Keratinocyte (primary cell): ENCODE data around the gene POLD3. TPM values are rescaled to one million over a fixed set of nuclear protein-coding genes. Genes with fewer than 3 reads are reported as not detected.

Source experiments
- DNase-seq: peaks from one replicate; pipeline ENCODE4 v3.0.0-alpha.2; 2011; ENCODE audit warnings: low read depth, missing footprints, low spot score
- FAIRE-seq: peaks from 2 replicates; lab custom pipeline; 2011; peaks lifted over from hg19 to GRCh38; lab: Jason Lieb, UNC
- H2AFZ ChIP-seq: 2 replicates; pipeline ENCODE4 v1.6.0; 2012; ENCODE audit warnings: low read length, control low read depth, inconsistent platforms; ENCODE audit not compliant: control insufficient read depth
- H3K27ac ChIP-seq: 2 replicates; pipeline ENCODE4 v1.5.1; 2011; ENCODE audit warnings: low read length; ENCODE audit not compliant: control insufficient read depth, insufficient read depth
- H3K27me3 ChIP-seq: 3 replicates; pipeline ENCODE4 v1.6.0; 2011; ENCODE audit warnings: low read length; ENCODE audit not compliant: control insufficient read depth, insufficient read depth; ENCODE audit errors: extremely low read depth
- H3K36me3 ChIP-seq, 2 experiments: 2 replicates in 1 of 2; 3 replicates in 1 of 2; pipeline ENCODE4 v1.5.1; 2011; ENCODE audit warnings: low read length in 2 of 2, mild to moderate bottlenecking in 1 of 2; ENCODE audit not compliant: control insufficient read depth in 2 of 2, insufficient read depth in 2 of 2; ENCODE audit errors: extremely low read depth in 1 of 2
- H3K4me1 ChIP-seq: 3 replicates; pipeline ENCODE4 v1.5.1; 2011; ENCODE audit warnings: low read length; ENCODE audit not compliant: control insufficient read depth, insufficient read depth; ENCODE audit errors: extremely low read depth
- H3K4me2 ChIP-seq: 3 replicates; pipeline ENCODE4 v1.6.0; 2011; ENCODE audit warnings: low read depth, low read length; ENCODE audit not compliant: control insufficient read depth, insufficient read depth; ENCODE audit errors: extremely low read depth
- H3K4me3 ChIP-seq, 3 experiments: fragments of 200-600 bp in 1 of 3; sonication (generic) in 1 of 3; 2 replicates in 2 of 3; 3 replicates in 1 of 3; pipeline ENCODE4 v1.5.1; 2011 to 2016; ENCODE audit warnings: low read length in 3 of 3, mild to moderate bottlenecking in 3 of 3, control low read depth in 2 of 3, inconsistent platforms in 1 of 3, low read depth in 1 of 3, mixed read lengths in 1 of 3, mixed run types in 1 of 3, moderate library complexity in 1 of 3; ENCODE audit not compliant: control insufficient read depth in 2 of 3, insufficient read depth in 2 of 3; ENCODE audit errors: extremely low read depth in 1 of 3
- H3K79me2 ChIP-seq: 2 replicates; pipeline ENCODE4 v1.6.0; 2012; ENCODE audit warnings: low read length; ENCODE audit not compliant: control insufficient read depth, insufficient read depth
- H3K9ac ChIP-seq: 3 replicates; pipeline ENCODE4 v1.6.0; 2011; ENCODE audit warnings: low read length; ENCODE audit not compliant: control insufficient read depth, insufficient read depth; ENCODE audit errors: extremely low read depth
- H3K9me1 ChIP-seq: 3 replicates; pipeline ENCODE4 v1.6.0; 2011; ENCODE audit warnings: low read length; ENCODE audit not compliant: control insufficient read depth, insufficient read depth; ENCODE audit errors: extremely low read depth
- H3K9me3 ChIP-seq: 2 replicates; pipeline ENCODE4 v1.5.1; 2012; ENCODE audit warnings: low read depth, low read length; ENCODE audit not compliant: control insufficient read depth
- H4K20me1 ChIP-seq: 3 replicates; pipeline ENCODE4 v1.6.0; 2011; ENCODE audit warnings: low read length; ENCODE audit not compliant: control insufficient read depth, insufficient read depth; ENCODE audit errors: extremely low read depth
- CTCF ChIP-seq, 3 experiments: IDR thresholded peaks in 1 of 3; conservative IDR thresholded peaks in 1 of 3; optimal IDR thresholded peaks in 1 of 3; 2 replicates in 2 of 3; 3 replicates in 1 of 3; pipeline versions ENCODE3 to v1.5.1; 2011; ENCODE audit warnings: low read length in 3 of 3, mild to moderate bottlenecking in 3 of 3, moderate library complexity in 2 of 3, control low read depth in 1 of 3, inconsistent platforms in 1 of 3; ENCODE audit not compliant: insufficient read depth in 2 of 3; ENCODE audit errors: extremely low read depth in 1 of 3
- EZH2 ChIP-seq: IDR thresholded peaks from one replicate; pipeline ENCODE4 v1.6.1; 2012; ENCODE audit warnings: inconsistent platforms, mild to moderate bottlenecking, low read length, moderate library complexity
- dilution Hi-C: fragments of 300-500 bp; cut with MboI; formaldehyde crosslinking; loops from one replicate; pipeline ENCODE4 v1.7.0; 2020; ENCODE audit warnings: low sequenced_read_pairs; ENCODE audit not compliant: extremely low pct_ligation_motif_present
- polyA plus RNA-seq, 5 experiments: library from polyadenylated mRNA; depleted of rRNA in 3 of 5; stranded (reverse) in 3 of 5; stranded (forward) in 1 of 5; unstranded in 1 of 5; fragments of >200 nt; gene quantifications; 1 replicate in 1 of 5; 2 replicates in 3 of 5; 3 replicates in 1 of 5; pipeline versions ENCODE4 v1.2.1 to v1.2.3, GENCODE V29; 2011 to 2012; ENCODE audit warnings: missing spikeins in 2 of 5, low read depth in 1 of 5, low replicate concordance in 1 of 5

POLD3 gene
- polyA plus RNA-seq, 1 donor (not counting 4 experiments of a cell fraction or from before 2014, with no cell fraction given): 16.7 TPM

- Histone ChIP-seq H3K9me1 (no peaks in the 10 kb centered on the region), H3K4me3 (no peak overlapping the region), H3K4me2 (no peak overlapping the region), H3K36me3 (no peaks in the 10 kb centered on the region), H3K4me1 (no peaks in the 10 kb centered on the region), H3K9ac (no peak overlapping the region), H3K27me3 (no peaks in the 10 kb centered on the region), H3K27ac (no peak overlapping the region), H4K20me1 (no peaks in the 10 kb centered on the region), H3K79me2 (no peaks in the 10 kb centered on the region), H3K9me3 (no peaks in the 10 kb centered on the region), H2AFZ (no peak overlapping the region)
- dilution Hi-C loops: no loop called here
- no peak for TF ChIP-seq CTCF (optimal IDR thresholded peaks at IDR 0.05 in 1 of 3, IDR thresholded peaks at IDR 0.05 in 1 of 3, conservative IDR thresholded peaks at IDR 0.05 in 1 of 3; ENCODE audit: extremely low read depth in 1 of 3, insufficient read depth in 2 of 3, low read length in 3 of 3)
- TF ChIP-seq EZH2: no peak
- DNase-seq (no peak), FAIRE-seq (no peak)
Observed at GRCh38 chr11:74676596-74676995, 84.2 kb downstream of the POLD3 start.

- FAIRE-seq (no peak), DNase-seq (no peak)
- H3K4me3 ChIP-seq: no peak overlapping the region
- no peaks in the 10 kb centered on the region for H3K9me3 ChIP-seq
- no peak overlapping the region for H3K27ac ChIP-seq
- H3K4me2 ChIP-seq: no peak overlapping the region
- H3K9ac ChIP-seq: no peak overlapping the region
- no peaks in the 10 kb centered on the region for H3K4me1 ChIP-seq
- H3K79me2 ChIP-seq: no peaks in the 10 kb centered on the region
- H3K36me3 ChIP-seq: no peaks in the 10 kb centered on the region
- H4K20me1 ChIP-seq: no peaks in the 10 kb centered on the region
- H3K9me1 ChIP-seq: no peaks in the 10 kb centered on the region
- no peaks in the 10 kb centered on the region for H3K27me3 ChIP-seq
- TF ChIP-seq CTCF (optimal IDR thresholded peaks at IDR 0.05 in 1 of 3, IDR thresholded peaks at IDR 0.05 in 1 of 3, conservative IDR thresholded peaks at IDR 0.05 in 1 of 3; ENCODE audit: extremely low read depth in 1 of 3, insufficient read depth in 2 of 3, low read length in 3 of 3) (no peak), EZH2 (no peak)
- H2AFZ ChIP-seq: no peak overlapping the region
- dilution Hi-C loops: no loop called here
Observed at GRCh38 chr11:74677131-74677530, 84.7 kb downstream of the POLD3 start.
